H1 (cell line): ENCODE results near the gene CHRD. TPM values are rescaled to one million over a fixed set of nuclear protein-coding genes. Genes with fewer than 3 reads are reported as not detected.

Experiments used
- ATF2 ChIP-seq: IDR thresholded peaks from 2 replicates; pipeline ENCODE4 v1.6.1; 2012; ENCODE audit warnings: low read length, inconsistent platforms
- E2F6 ChIP-seq: IDR thresholded peaks from 2 replicates; pipeline ENCODE4 v1.6.1; 2012; ENCODE audit warnings: inconsistent platforms
- SAP30 ChIP-seq: fragments of 300-600 bp; sonication (generic); IDR thresholded peaks from 2 replicates; pipeline ENCODE4 v1.7.1; 2012; ENCODE audit warnings: low read length, moderate library complexity, mild to moderate bottlenecking, inconsistent platforms; ENCODE audit not compliant: insufficient read depth, insufficient replicate concordance
- TEAD4 ChIP-seq: IDR thresholded peaks from 2 replicates; pipeline ENCODE4 v1.6.1; 2012; ENCODE audit warnings: low read depth, low read length, inconsistent platforms, mixed read lengths
- polyA plus RNA-seq, 7 experiments: library from polyadenylated mRNA; depleted of rRNA in 3 of 7; stranded (reverse) in 5 of 7; unstranded in 2 of 7; fragments of >200 nt in 5 of 7; fragments of 200-250 nt in 2 of 7; gene quantifications; 1 replicate in 5 of 7; 2 replicates in 1 of 7; 4 replicates in 1 of 7; pipeline versions ENCODE4 v1.2.1 to v1.2.3, GENCODE V29; 2011 to 2013; ENCODE audit warnings: missing spikeins in 2 of 7, mixed read lengths in 2 of 7
- total RNA-seq: library from RNA; stranded (reverse); fragmentation: NEBNext Ultra II Directional; extraction: Animal tissue kit (Norgen Biotek cat#: 25700); gene quantifications from 2 replicates; pipeline ENCODE4 v1.2.1, GENCODE V29; 2021
- TF ChIP-seq, protein P1 (sequence below): IDR thresholded peaks from 2 replicates; pipeline ENCODE4 v1.6.1; 2011; ENCODE audit warnings: low read length, improper control_type of control experiment

Gene CHRD
- total and polyA plus RNA-seq, 2 of the 8 experiments (the other 6 are each of a cell fraction or from before 2014, with no cell fraction given), result 0.62 to 0.86 TPM

GRCh38 chr3:184414418-184415202, 34.8 kb downstream of the CHRD start (continued):
- TF ChIP-seq, protein P1, sequence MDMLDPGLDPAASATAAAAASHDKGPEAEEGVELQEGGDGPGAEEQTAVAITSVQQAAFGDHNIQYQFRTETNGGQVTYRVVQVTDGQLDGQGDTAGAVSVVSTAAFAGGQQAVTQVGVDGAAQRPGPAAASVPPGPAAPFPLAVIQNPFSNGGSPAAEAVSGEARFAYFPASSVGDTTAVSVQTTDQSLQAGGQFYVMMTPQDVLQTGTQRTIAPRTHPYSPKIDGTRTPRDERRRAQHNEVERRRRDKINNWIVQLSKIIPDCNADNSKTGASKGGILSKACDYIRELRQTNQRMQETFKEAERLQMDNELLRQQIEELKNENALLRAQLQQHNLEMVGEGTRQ, result no peak
- TF ChIP-seq SAP30 (no peak), ATF2 (no peak), E2F6 (no peak), TEAD4 (no peak)
